Temporal lobe (tissue), 2 donors: ENCODE results near the gene PHKB. TPM values are rescaled to one million over a fixed set of nuclear protein-coding genes. Genes with fewer than 3 reads are reported as not detected.

Experiments used
- small RNA-seq: library from RNA; depleted of rRNA; stranded (forward); fragments of <200 nt; gene quantifications from one replicate; pipeline ENCODE3, GENCODE V24; 2014; ENCODE audit warnings: low replicate concordance
- total RNA-seq: library from RNA; depleted of rRNA; stranded (reverse); fragments of >200 nt; gene quantifications from one replicate; pipeline ENCODE4 v1.2.3, GENCODE V29; 2014

The PHKB gene
- total RNA-seq, 1 donor from 2014 or later, result 116 TPM

Small RNA genes within 50 kb of the gene (small RNA-seq; reads per million reads assigned to genes)
- not detected for gene RNA5SP425

Other genes starting within 250 kb of the PHKB start
- gene ITFG1, start 268 bp upstream of the PHKB start, total RNA-seq, result 136 TPM